Measurements from ENCODE around the gene SDHAF3.

Gene SDHAF3

DNA sequence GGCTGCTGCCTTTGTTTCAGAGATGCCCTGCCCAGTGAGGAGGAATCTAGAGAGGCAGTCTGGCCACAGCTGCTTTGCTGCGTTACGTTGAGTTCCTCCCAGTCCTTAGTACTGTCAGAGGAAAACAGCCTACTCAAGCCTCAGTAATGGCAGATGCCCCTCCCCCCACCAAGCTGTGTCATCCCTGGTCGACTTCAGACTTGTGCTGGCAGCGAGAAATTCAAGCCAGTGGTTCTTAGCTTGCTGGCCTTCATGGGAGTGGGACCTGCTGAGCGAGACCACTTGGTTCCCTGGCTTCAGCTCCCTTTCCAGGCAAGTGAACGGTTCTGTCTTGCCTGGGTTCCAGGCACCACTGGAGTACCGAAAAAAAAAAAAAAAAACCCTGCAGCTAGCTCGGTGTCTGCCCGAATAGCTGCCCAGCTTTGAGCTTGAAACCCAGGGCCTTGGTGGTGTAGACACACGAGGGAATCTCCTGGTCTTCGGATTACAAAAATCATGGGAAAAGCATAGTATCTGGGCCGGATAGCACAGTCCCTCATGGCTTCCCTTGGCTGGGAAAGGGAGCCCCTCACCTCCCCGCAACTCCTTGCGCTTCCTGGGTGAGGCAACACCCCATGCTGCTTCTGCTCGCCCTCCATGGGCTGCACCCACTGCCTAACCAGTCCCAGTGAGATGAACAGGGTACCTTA lies 9.1 kb downstream of the SDHAF3 start:
- Histone ChIP-seq H3K18ac (ENCODE audit: low read length) (no peak overlapping the region), H4K8ac (ENCODE audit: low read depth, low read length) (peak overlapping the region; percentile 18), H3K27ac (ENCODE audit: low read depth, low read length) (no peak overlapping the region)

DNA sequence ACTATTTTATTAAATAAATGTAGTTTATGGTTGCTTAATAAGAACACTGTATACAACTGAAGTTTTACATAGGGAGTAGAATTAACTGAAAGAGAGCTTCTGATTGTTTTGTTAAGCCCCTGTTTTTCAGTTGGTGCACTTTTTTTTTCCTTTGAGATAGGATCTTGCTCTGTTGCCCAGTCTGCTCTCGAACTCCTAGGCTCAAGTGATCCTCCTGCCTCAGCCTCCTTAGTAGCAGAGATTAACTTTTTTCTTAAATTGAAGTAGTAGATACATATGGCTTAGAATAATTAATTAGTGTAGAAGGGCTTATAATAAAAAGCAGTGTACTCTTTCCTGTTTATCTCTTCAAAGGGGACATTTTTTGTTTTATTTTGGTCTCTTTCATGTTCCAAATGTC lies 11.2 kb downstream of the SDHAF3 start:
- no peak for DNase-seq
- Histone ChIP-seq H3K4me1 (ENCODE audit: control insufficient read depth in 1 of 2, insufficient read depth in 2 of 2, low read length in 2 of 2) (peaks cover 5 to 6% of the 10 kb centered on the region in 2 experiments), H3K27ac (ENCODE audit: low read depth, low read length) (no peak overlapping the region), H4K12ac (ENCODE audit: low read depth, low read length) (no peak overlapping the region), H2BK5ac (ENCODE audit: low read depth, low read length, poor library complexity) (no peak overlapping the region), H3K4ac (ENCODE audit: low read depth, low read length) (no peak overlapping the region), H4K91ac (ENCODE audit: low read depth, low read length) (no peak overlapping the region), H3K14ac (ENCODE audit: low read length) (no peak overlapping the region), H3K9me3 (ENCODE audit: insufficient read depth, low read depth, low read length) (no peaks in the 10 kb centered on the region), H4K8ac (ENCODE audit: low read depth, low read length) (no peak overlapping the region), H2BK120ac (ENCODE audit: insufficient read depth, low read length, poor library complexity) (no peak overlapping the region), H3K9ac (ENCODE audit: low read length) (no peak overlapping the region), H2BK12ac (ENCODE audit: low read length) (no peak overlapping the region), H3K79me1 (ENCODE audit: low read length) (no peaks in the 10 kb centered on the region), H3K36me3 (ENCODE audit: control insufficient read depth in 1 of 2, insufficient read depth in 2 of 2, low read length in 2 of 2) (no peaks in the 10 kb centered on the region), H3K79me2 (ENCODE audit: control insufficient read depth, insufficient read depth, low read length, poor library complexity) (no peaks in the 10 kb centered on the region), H3K4me3 (ENCODE audit: low read depth, low read length) (no peak overlapping the region), H3K27me3 (ENCODE audit: insufficient read depth, low read length) (no peaks in the 10 kb centered on the region), H3K23ac (ENCODE audit: low read length) (no peak overlapping the region), H2AK5ac (ENCODE audit: low read length) (no peak overlapping the region), H3K18ac (ENCODE audit: low read length) (no peak overlapping the region), H2AFZ (ENCODE audit: insufficient read depth, low read length, poor library complexity) (no peak overlapping the region), H3K4me2 (ENCODE audit: low read length) (no peak overlapping the region)
- WGBS (ENCODE audit: extremely low coverage, insufficient coverage, insufficient read length), result no CpG with 5 or more reads among the region's 1 CpG

More for the DNA sequence above, 9.1 kb downstream of the SDHAF3 start:
- H3K27me3 ChIP-seq (ENCODE audit: insufficient read depth, low read length), result no peaks in the 10 kb centered on the region
- no peak overlapping the region for H2AFZ ChIP-seq (ENCODE audit: insufficient read depth, low read length, poor library complexity)
- no peak overlapping the region for H2AK5ac ChIP-seq (ENCODE audit: low read length)
- no peak for DNase-seq
- no peak overlapping the region for H3K9ac ChIP-seq (ENCODE audit: low read length)
- H3K4ac ChIP-seq (ENCODE audit: low read depth, low read length), result peak overlapping the region; percentile 21
- no CpG with 5 or more reads among the region's 15 CpGs for WGBS (ENCODE audit: extremely low coverage, insufficient coverage, insufficient read length)
- no peak overlapping the region for H3K4me3 ChIP-seq (ENCODE audit: low read depth, low read length)
- peak overlapping the region; percentile 19 for H4K12ac ChIP-seq (ENCODE audit: low read depth, low read length)
- H2BK12ac ChIP-seq (ENCODE audit: low read length), result no peak overlapping the region
- no peak overlapping the region for H3K14ac ChIP-seq (ENCODE audit: low read length)
- H3K4me2 ChIP-seq (ENCODE audit: low read length), result no peak overlapping the region
- H4K91ac ChIP-seq (ENCODE audit: low read depth, low read length), result no peak overlapping the region
- peaks cover 5 to 6% of the 10 kb centered on the region in 2 experiments for H3K4me1 ChIP-seq (ENCODE audit: control insufficient read depth in 1 of 2, insufficient read depth in 2 of 2, low read length in 2 of 2)
- no peaks in the 10 kb centered on the region for H3K9me3 ChIP-seq (ENCODE audit: insufficient read depth, low read depth, low read length)
- H3K36me3 ChIP-seq (ENCODE audit: control insufficient read depth in 1 of 2, insufficient read depth in 2 of 2, low read length in 2 of 2), result no peaks in the 10 kb centered on the region
- H3K79me2 ChIP-seq (ENCODE audit: control insufficient read depth, insufficient read depth, low read length, poor library complexity), result no peaks in the 10 kb centered on the region
- no peak overlapping the region for H2BK5ac ChIP-seq (ENCODE audit: low read depth, low read length, poor library complexity)
- H2BK120ac ChIP-seq (ENCODE audit: insufficient read depth, low read length, poor library complexity), result no peak overlapping the region
- no peak overlapping the region for H3K23ac ChIP-seq (ENCODE audit: low read length)
- no peaks in the 10 kb centered on the region for H3K79me1 ChIP-seq (ENCODE audit: low read length)

GRCh38 chr7:97130417-97131139 lies 13.1 kb downstream of the SDHAF3 start:
- H3K79me1 ChIP-seq (ENCODE audit: low read length), result no peaks in the 10 kb centered on the region
- no peak overlapping the region for H4K91ac ChIP-seq (ENCODE audit: low read depth, low read length)
- H2BK12ac ChIP-seq (ENCODE audit: low read length), result no peak overlapping the region
- no peak overlapping the region for H3K14ac ChIP-seq (ENCODE audit: low read length)
- H3K23ac ChIP-seq (ENCODE audit: low read length), result no peak overlapping the region
- WGBS (ENCODE audit: extremely low coverage, insufficient coverage, insufficient read length), result no CpG with 5 or more reads among the region's 6 CpGs
- no peak overlapping the region for H3K18ac ChIP-seq (ENCODE audit: low read length)
- H2AK5ac ChIP-seq (ENCODE audit: low read length), result no peak overlapping the region
- no peak for DNase-seq
- no peaks in the 10 kb centered on the region for H3K36me3 ChIP-seq (ENCODE audit: control insufficient read depth in 1 of 2, insufficient read depth in 2 of 2, low read length in 2 of 2)
- H4K8ac ChIP-seq (ENCODE audit: low read depth, low read length), result no peak overlapping the region
- H2BK5ac ChIP-seq (ENCODE audit: low read depth, low read length, poor library complexity), result no peak overlapping the region
- no peaks in the 10 kb centered on the region for H3K79me2 ChIP-seq (ENCODE audit: control insufficient read depth, insufficient read depth, low read length, poor library complexity)
- no peak overlapping the region for H3K4ac ChIP-seq (ENCODE audit: low read depth, low read length)
- no peaks in the 10 kb centered on the region for H3K27me3 ChIP-seq (ENCODE audit: insufficient read depth, low read length)
- H3K9ac ChIP-seq (ENCODE audit: low read length), result no peak overlapping the region
- H2BK120ac ChIP-seq (ENCODE audit: insufficient read depth, low read length, poor library complexity), result no peak overlapping the region
- no peak overlapping the region for H3K27ac ChIP-seq (ENCODE audit: low read depth, low read length)
- H3K4me1 ChIP-seq (ENCODE audit: control insufficient read depth in 1 of 2, insufficient read depth in 2 of 2, low read length in 2 of 2), result peaks cover 5 to 6% of the 10 kb centered on the region in 2 experiments
- H2AFZ ChIP-seq (ENCODE audit: insufficient read depth, low read length, poor library complexity), result no peak overlapping the region
- no peak overlapping the region for H3K4me2 ChIP-seq (ENCODE audit: low read length)
- no peaks in the 10 kb centered on the region for H3K9me3 ChIP-seq (ENCODE audit: insufficient read depth, low read depth, low read length)
- no peak overlapping the region for H4K12ac ChIP-seq (ENCODE audit: low read depth, low read length)
- no peak overlapping the region for H3K4me3 ChIP-seq (ENCODE audit: low read depth, low read length)

GRCh38 chr7:97133159-97133558 lies 15.7 kb downstream of the SDHAF3 start:
- Histone ChIP-seq H3K79me2 (ENCODE audit: control insufficient read depth, insufficient read depth, low read length, poor library complexity) (no peaks in the 10 kb centered on the region), H3K36me3 (ENCODE audit: control insufficient read depth in 1 of 2, insufficient read depth in 2 of 2, low read length in 2 of 2) (peaks cover 0 to 2% of the 10 kb centered on the region in 2 experiments), H3K4me2 (ENCODE audit: low read length) (no peak overlapping the region), H3K4me3 (ENCODE audit: low read depth, low read length) (no peak overlapping the region), H3K9me3 (ENCODE audit: insufficient read depth, low read depth, low read length) (no peaks in the 10 kb centered on the region), H3K4ac (ENCODE audit: low read depth, low read length) (no peak overlapping the region), H2BK5ac (ENCODE audit: low read depth, low read length, poor library complexity) (no peak overlapping the region), H3K14ac (ENCODE audit: low read length) (no peak overlapping the region), H2BK120ac (ENCODE audit: insufficient read depth, low read length, poor library complexity) (no peak overlapping the region), H2AK5ac (ENCODE audit: low read length) (no peak overlapping the region), H3K9ac (ENCODE audit: low read length) (no peak overlapping the region), H3K18ac (ENCODE audit: low read length) (no peak overlapping the region), H2AFZ (ENCODE audit: insufficient read depth, low read length, poor library complexity) (no peak overlapping the region), H4K91ac (ENCODE audit: low read depth, low read length) (no peak overlapping the region), H4K8ac (ENCODE audit: low read depth, low read length) (no peak overlapping the region), H2BK12ac (ENCODE audit: low read length) (no peak overlapping the region), H3K27ac (ENCODE audit: low read depth, low read length) (no peak overlapping the region), H4K12ac (ENCODE audit: low read depth, low read length) (no peak overlapping the region), H3K23ac (ENCODE audit: low read length) (no peak overlapping the region), H3K79me1 (ENCODE audit: low read length) (no peaks in the 10 kb centered on the region), H3K27me3 (ENCODE audit: insufficient read depth, low read length) (no peaks in the 10 kb centered on the region), H3K4me1 (ENCODE audit: control insufficient read depth in 1 of 2, insufficient read depth in 2 of 2, low read length in 2 of 2) (peaks cover 0 to 2% of the 10 kb centered on the region in 2 experiments)
- DNase-seq, result no peak
- no CpG with 5 or more reads among the region's 2 CpGs for WGBS (ENCODE audit: extremely low coverage, insufficient coverage, insufficient read length)

Measured in trophoblast cell (in vitro differentiated cells and primary cell).